Measurements from ENCODE around the gene CNBD2.

GRCh38 chr20:35920523-35920922 lies 47.9 kb upstream of the CNBD2 start:
- no peak for TF ChIP-seq CTCF (conservative IDR thresholded peaks at IDR 0.05; ENCODE audit: low read depth, low read length)
- TF ChIP-seq EZH2 (IDR thresholded peaks at IDR 0.05; ENCODE audit: borderline replicate concordance, low read depth, low read length, poor library complexity, severe bottlenecking), result no peak

Measured in A673 (cell line).